Mammary epithelial cell (primary cell): ENCODE measurements around the gene NUDT9.

Source experiments
- CTCF ChIP-seq, 2 donors: IDR thresholded peaks in 1 of 2; conservative IDR thresholded peaks in 1 of 2; 2 replicates each; pipeline ENCODE4 v1.5.1; 2011 to 2012; ENCODE audit warnings: inconsistent platforms in 2 of 2, low read length in 2 of 2, mild to moderate bottlenecking in 2 of 2, control low read depth in 1 of 2, low read depth in 1 of 2; ENCODE audit not compliant: insufficient read depth in 1 of 2; ENCODE audit errors: extremely low read depth in 1 of 2
- EZH2 ChIP-seq: IDR thresholded peaks from 2 replicates; pipeline ENCODE4 v1.6.1; 2012; ENCODE audit warnings: low read length, inconsistent platforms, borderline replicate concordance

- no peak for TF ChIP-seq CTCF (conservative IDR thresholded peaks at IDR 0.05 in 1 of 2, IDR thresholded peaks at IDR 0.05 in 1 of 2; ENCODE audit: extremely low read depth in 1 of 2, insufficient read depth in 1 of 2, low read depth in 1 of 2, low read length in 2 of 2)
- no peak for TF ChIP-seq EZH2
Observed at GRCh38 chr4:87444741-87445140, 22.4 kb downstream of the NUDT9 start.
